Dendritic cell treated with granulocyte-macrophage colony-stimulating factor and Interleukin-4, amounts not matched to agents 40 ng/mL and 50 ng/mL, for 4 days (primary cell): Measurements from ENCODE around the gene SH3BP2.

Experiments used
- H3K27ac Mint-ChIP-seq: one replicate; pipeline ENCODE4 v1.8.0; 2022; ENCODE audit warnings: mild to moderate bottlenecking, mixed read lengths
- H3K27me3 Mint-ChIP-seq: one replicate; pipeline ENCODE4 v1.8.0; 2022; ENCODE audit warnings: mild to moderate bottlenecking, mixed read lengths
- H3K36me3 Mint-ChIP-seq: one replicate; pipeline ENCODE4 v1.8.0; 2022; ENCODE audit warnings: low read depth, mixed read lengths
- H3K4me1 Mint-ChIP-seq: one replicate; pipeline ENCODE4 v1.8.0; 2022; ENCODE audit warnings: low read depth, mixed read lengths
- H3K4me3 Mint-ChIP-seq: one replicate; pipeline ENCODE4 v1.8.0; 2022; ENCODE audit warnings: mild to moderate bottlenecking, moderate library complexity, mixed read lengths
- H3K9me3 Mint-ChIP-seq: one replicate; pipeline ENCODE4 v1.8.0; 2022; ENCODE audit warnings: mixed read lengths
- intact Hi-C: fragments of 100-400 bp; cut with micrococcal nuclease; formaldehyde crosslinking; loops from one replicate; pipeline ENCODE4 v1.15.0; 2022

The SH3BP2 gene

DNA sequence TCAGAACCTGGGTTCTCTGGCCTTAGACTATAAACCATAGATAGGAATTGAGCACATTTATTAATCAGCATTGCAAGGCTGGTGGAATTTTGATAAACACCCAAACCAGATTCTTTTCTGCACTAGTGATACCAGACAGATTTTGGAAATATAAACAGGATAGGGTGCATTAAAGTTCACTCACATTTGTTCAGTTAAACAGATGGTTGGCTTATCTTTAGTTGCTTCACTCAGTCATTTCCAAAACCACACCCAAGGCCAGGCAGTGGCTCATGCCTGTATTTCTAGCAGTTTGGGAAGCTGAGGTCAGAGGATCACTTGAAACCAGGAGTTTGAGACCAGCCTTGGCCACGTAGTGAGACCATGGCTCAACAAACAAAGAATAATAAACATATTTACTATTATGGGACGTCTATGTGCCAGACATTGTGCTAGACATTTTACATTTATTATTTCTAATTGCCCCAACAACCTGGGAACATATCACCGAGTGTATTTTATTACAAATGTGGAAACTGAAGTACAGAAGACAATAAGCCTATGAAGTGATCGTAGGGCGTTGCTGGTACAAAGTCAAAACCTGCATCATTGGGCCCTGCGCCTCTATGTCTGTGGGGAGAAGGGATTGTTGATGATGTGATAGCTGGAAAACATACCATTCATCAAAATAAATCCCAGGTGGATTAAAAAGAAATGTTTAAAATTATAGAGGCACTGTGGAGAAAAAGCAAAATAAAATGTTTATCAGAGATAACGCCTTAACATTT lies 65.7 kb downstream of the SH3BP2 start:
- intact Hi-C loops, result no loop called here
- Mint-ChIP-seq H3K4me1 (peaks cover 64% of the 10 kb centered on the region), H3K36me3 (peaks cover 45% of the 10 kb centered on the region), H3K27ac (no peak overlapping the region), H3K27me3 (no peaks in the 10 kb centered on the region), H3K9me3 (no peaks in the 10 kb centered on the region), H3K4me3 (no peak overlapping the region)

DNA sequence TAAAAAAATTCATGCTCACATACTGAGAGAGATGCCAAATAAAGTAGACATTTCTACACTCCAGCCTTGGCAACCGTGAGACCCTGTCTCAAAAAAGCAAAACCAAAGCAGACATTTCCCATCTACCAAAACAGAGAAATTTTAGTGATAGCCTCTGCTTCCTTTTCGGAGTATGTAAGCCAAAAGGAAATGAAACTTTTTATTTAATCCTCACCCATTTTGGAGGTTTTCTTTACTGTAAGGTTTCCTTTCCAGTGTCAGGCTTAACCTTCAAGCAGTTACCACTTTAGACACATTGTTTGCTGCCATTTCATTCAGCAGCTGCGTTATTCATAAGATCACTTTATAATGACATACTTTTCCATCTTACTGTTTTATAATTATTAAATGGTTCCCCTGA lies 66.6 kb downstream of the SH3BP2 start:
- H3K27ac Mint-ChIP-seq, result peak overlapping the region; percentile 60
- H3K9me3 Mint-ChIP-seq, result no peaks in the 10 kb centered on the region
- H3K36me3 Mint-ChIP-seq, result peaks cover 37% of the 10 kb centered on the region
- intact Hi-C loops, result no loop called here
- no peaks in the 10 kb centered on the region for H3K27me3 Mint-ChIP-seq
- no peak overlapping the region for H3K4me3 Mint-ChIP-seq
- peaks cover 64% of the 10 kb centered on the region for H3K4me1 Mint-ChIP-seq

DNA sequence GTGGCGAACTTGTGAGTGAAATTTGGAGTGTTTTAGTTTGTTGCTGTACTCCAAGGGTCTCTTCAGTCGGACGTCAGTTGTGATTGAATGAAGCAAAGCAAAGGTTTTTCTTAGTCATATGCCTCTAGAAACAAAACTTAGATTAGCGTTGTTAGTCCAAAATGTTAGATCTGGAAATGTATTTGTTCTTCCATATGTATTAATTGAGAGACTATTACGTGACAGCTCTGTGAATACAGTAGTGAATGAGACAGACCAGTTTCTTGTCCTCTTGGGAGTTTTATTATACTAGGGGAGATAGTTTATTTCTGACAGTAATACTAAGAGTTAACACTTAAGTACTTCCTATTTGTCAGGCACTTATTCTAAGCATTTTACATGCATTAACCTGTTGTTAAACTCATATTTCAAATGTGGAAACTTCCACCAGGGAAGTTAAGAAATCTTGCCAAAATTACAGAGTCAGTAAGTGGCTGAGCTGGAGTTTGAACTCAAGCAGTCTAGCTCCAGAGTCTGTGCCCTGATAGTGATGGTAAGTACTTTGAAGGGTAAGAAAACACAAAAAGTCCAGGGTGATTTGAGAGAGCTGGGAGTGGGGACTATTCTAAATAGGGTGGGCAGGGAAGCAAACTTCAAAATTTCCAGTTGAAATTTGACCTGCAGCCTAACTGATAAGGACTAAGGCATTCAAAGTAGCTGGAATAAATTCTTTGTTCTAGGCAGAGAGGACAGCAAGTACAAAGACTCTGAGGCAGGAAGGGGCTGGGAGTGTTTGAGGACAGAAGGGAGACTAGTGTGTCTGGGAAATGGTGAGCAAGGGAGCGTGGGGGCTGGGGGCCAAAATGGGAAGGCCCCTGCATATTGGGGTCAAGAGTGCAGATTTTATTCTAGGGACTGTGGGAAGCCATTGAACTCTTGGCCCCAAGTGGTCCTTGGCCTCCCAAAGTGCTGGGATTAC lies 67.8 kb downstream of the SH3BP2 start:
- Mint-ChIP-seq H3K4me3 (peak overlapping the region; percentile 32), H3K36me3 (peaks cover 25% of the 10 kb centered on the region), H3K27me3 (no peaks in the 10 kb centered on the region), H3K9me3 (no peaks in the 10 kb centered on the region), H3K4me1 (peaks cover 69% of the 10 kb centered on the region), H3K27ac (peak overlapping the region; percentile 66)
- intact Hi-C loops, result no loop called here

DNA sequence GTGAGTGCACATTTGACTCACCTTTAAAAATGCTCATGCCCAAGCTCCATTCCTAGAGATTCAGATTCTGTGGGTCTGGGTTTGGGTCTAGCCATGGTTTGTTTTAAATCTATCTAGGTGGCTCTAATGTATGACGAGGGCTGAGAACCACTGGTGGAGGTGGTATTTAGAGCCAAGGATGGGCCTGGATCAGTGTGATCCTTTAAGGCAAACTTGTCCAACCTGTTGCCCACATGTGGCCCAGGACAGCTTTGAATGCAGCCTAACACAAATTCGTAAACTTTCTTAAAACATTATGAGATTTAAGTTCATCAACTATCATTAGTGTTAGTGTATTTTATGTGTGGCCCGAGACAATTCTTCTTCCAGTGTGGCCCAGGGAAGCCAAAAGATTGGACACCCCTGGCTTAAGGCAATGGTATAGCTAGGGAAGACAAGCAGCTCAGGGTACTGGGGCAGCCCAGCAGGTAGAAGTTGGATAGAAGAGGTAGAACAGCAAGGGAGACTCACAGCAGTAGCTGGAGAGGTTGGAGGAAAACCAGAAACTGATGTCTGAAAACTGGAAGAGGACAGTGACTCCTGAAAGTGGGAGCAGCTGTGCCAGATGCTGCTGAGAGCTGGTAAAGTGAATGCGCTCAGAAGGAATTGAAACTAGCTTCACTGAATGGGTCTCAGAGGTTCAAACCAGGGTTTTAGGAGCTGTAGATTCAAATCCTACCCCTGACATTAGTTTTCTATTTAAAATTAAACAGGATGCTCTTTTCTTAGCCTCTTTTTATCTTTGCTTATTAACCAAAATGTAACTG lies 68.9 kb downstream of the SH3BP2 start:
- Mint-ChIP-seq H3K4me1 (peaks cover 79% of the 10 kb centered on the region), H3K9me3 (no peaks in the 10 kb centered on the region)

DNA sequence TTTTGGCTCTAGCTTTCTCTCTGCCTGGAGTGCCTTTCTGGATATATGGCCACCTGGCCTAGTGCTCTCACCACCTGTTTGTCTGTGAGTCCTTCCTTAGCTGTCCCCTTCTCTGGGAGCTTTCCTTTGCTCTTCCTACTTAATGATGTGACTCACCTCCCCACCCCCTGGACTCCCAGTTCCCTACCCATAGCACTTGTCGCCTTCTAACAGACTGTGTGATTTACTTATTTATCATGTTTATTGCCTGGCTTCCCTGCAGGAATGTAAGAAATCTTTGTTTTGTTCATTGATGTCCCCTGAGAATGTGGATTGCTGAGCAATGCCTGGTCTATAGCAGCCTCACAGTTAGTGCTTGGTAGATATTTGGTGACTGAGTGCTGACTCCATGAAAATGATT lies 69.6 kb downstream of the SH3BP2 start:
- H3K27ac Mint-ChIP-seq, result peak overlapping the region; percentile 66
- H3K9me3 Mint-ChIP-seq, result no peaks in the 10 kb centered on the region

More for the DNA sequence above, 68.9 kb downstream of the SH3BP2 start:
- Mint-ChIP-seq H3K36me3 (peaks cover 19% of the 10 kb centered on the region), H3K4me3 (no peak overlapping the region), H3K27me3 (no peaks in the 10 kb centered on the region), H3K27ac (peak overlapping the region; percentile 66)
- intact Hi-C loops, result no loop called here

DNA sequence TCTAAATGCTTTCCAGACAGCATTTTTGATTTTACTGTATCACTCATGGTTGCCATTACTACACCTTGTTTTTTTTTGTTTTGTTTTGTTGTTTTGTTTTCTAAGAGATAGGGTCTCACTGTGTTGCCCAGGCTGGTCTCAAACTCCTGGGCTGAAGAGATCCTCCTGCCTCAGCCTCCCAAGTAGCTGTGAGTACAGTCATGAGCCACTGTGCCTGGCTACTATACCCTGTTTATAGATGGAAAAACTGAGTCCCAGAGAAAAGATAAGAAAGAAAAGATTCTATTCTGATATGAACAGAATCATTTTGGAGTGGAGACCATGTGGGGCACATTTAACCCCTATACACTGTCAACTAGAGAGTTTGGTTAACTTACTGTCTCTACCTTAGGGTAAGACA lies 70.8 kb downstream of the SH3BP2 start:
- no peak overlapping the region for H3K4me3 Mint-ChIP-seq
- intact Hi-C loops, result no loop called here
- no peaks in the 10 kb centered on the region for H3K27me3 Mint-ChIP-seq
- no peaks in the 10 kb centered on the region for H3K9me3 Mint-ChIP-seq
- peaks cover 22% of the 10 kb centered on the region for H3K36me3 Mint-ChIP-seq
- peak overlapping the region; percentile 41 for H3K27ac Mint-ChIP-seq
- peaks cover 83% of the 10 kb centered on the region for H3K4me1 Mint-ChIP-seq

More for the DNA sequence above, 69.6 kb downstream of the SH3BP2 start:
- Mint-ChIP-seq H3K27me3 (no peaks in the 10 kb centered on the region), H3K36me3 (peaks cover 14% of the 10 kb centered on the region), H3K4me3 (no peak overlapping the region), H3K4me1 (peaks cover 82% of the 10 kb centered on the region)
- intact Hi-C loops, result no loop called here

DNA sequence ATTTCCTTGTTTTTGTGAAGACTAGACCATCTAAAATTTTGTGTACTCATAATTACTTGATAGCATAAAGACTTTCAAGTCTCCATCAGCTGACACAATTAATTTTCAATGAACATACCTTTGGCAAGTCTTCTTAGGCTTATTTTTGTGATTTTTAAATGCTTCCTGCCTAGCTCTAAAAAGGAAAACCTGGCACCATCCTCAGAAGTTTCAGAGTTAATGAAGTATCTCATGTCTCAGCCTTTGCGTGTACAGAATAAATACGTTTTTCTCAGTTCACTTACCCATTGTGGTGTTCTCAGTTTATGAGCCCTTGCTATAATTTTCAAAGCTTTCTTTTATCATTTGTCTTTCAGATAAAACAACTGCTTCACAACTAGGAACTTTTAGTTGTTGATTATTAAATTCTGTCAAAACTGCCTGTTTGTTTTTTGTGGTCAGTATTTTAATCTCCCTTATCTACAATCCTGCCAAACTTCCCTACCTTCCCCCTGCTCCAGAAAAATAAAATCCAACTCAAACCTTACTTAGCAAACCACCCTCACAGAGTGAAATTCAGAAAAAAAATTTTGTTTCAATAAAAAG lies 72.4 kb downstream of the SH3BP2 start:
- Mint-ChIP-seq H3K4me1 (peaks cover 91% of the 10 kb centered on the region), H3K9me3 (no peaks in the 10 kb centered on the region), H3K4me3 (no peak overlapping the region), H3K36me3 (peaks cover 19% of the 10 kb centered on the region), H3K27me3 (no peaks in the 10 kb centered on the region), H3K27ac (no peak overlapping the region)
- intact Hi-C loops, result no loop called here

DNA sequence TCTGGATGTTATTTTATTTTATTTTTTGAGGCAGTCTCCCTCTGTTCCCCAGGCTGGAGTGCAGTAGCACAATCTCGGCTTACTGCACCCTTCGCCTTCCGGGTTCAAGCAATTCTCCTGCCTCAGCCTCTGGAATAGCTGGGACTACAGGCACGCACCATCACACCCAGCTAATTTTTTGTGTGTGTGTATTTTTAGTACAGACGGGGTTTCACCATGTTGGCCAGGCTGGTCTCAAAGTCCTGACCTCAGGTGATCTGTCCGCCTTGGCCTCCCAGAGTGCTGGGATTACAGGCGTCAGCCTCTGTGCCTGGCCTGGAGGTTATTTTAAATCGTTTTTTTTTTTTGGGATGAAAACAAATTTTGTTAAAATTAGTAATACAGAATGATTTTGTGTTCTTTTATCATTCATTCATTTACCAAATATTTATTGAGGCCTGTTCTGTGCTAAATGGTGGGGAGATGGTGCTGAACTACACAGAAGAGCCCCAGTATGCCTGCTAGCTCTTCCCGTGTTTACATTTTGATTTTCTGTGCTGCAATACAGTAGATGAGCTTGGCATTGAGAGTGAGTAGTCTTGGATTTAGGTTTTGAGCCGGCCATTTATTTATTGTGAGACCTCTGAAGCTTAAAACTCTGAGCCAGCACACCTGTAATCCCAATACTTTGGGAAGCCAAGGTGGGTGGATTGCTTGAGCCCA lies 73.4 kb downstream of the SH3BP2 start:
- peaks cover 18% of the 10 kb centered on the region for H3K36me3 Mint-ChIP-seq
- no peaks in the 10 kb centered on the region for H3K9me3 Mint-ChIP-seq
- peaks cover 86% of the 10 kb centered on the region for H3K4me1 Mint-ChIP-seq
- H3K27me3 Mint-ChIP-seq, result no peaks in the 10 kb centered on the region
- no peak overlapping the region for H3K4me3 Mint-ChIP-seq
- intact Hi-C loops, result no loop called here
- no peak overlapping the region for H3K27ac Mint-ChIP-seq

DNA sequence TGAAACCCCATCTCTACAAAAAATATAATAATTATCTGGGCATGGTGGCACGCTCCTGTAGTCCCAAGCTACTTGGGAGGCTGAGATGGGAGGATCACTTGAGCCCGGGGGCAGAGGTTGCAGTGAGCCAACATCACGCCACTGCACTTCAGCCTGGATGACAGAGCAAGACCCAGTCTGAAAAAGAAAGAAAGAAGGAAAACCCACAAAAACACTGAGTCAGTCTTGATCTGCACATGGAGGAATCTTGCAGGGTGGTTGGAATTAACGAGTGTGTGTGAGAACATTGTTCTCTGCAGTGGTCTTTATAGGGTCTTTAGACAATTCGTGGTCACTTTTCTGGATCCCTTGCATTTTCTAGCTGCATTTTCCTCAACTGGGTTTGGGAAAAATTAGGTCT lies 74.0 kb downstream of the SH3BP2 start:
- Mint-ChIP-seq H3K4me1 (peaks cover 86% of the 10 kb centered on the region), H3K27me3 (no peaks in the 10 kb centered on the region), H3K36me3 (peaks cover 18% of the 10 kb centered on the region), H3K27ac (no peak overlapping the region), H3K4me3 (no peak overlapping the region), H3K9me3 (no peaks in the 10 kb centered on the region)
- intact Hi-C loops, result no loop called here

DNA sequence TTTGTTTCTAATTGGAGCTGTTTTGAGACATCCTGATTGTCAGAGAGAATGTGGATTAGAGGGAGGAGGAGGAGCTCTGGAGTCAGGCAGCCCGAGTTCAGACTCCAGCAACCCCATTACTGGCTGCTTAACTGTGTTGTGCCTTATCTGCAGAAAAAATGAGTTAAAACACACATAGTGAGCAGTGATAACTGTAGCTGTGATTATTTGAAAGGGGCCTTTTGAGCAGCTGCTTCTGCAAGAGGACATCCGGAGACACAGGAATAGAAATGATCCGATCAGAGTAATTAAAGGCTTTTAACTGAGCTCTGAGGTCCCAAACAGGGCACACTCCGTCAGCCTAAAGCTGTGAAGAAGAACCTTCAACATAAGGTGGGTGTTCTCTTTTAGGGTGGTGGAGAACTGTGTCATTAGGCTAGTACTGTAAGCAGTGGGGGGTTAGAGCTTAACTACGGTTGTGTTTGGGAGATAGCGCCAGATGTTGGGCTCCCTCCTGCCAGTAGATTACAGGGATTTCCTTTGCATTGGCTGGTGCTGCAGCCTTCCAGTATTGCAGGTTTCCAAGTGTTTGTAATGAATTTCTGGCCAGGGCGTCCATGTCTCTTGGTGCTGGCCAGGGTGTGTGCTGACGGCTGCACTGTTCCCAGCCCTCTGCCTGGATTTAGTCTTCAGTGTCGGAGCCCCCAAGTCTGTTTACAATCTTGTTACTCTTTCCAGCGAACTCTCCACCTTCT lies 75.0 kb downstream of the SH3BP2 start:
- Mint-ChIP-seq H3K27me3 (no peaks in the 10 kb centered on the region), H3K36me3 (peaks cover 18% of the 10 kb centered on the region), H3K9me3 (no peaks in the 10 kb centered on the region), H3K4me1 (peaks cover 78% of the 10 kb centered on the region), H3K4me3 (no peak overlapping the region), H3K27ac (no peak overlapping the region)
- intact Hi-C loops, result no loop called here

DNA sequence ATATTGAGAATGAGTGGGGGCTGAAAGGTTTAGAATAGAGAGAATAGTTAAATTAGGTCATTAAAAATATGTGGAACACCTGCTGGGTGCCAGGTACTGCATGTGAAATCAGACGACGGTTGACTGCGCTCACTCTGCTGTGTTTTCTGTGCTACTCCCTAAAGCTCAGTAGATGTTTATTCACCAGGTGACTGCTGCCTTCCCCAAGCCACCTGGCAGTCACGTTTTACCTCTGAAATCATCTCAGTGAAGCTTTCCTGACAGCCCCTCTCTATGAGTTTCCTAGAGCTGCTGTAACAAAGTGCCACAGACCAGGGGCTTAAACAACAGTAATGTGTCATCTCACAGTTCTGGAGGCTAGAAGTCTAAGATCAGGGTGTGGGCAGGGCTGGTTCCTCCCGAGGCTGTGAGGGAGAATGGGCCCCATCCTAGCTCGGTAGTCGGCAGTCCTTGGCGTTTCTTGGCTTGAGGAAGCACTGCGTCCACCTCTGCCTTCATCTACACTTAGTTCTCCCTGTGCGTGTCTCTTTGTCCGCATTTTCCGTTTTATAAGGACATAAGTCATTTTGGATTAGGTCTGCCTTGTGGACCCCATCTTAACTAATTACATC lies 76.1 kb downstream of the SH3BP2 start:
- H3K27ac Mint-ChIP-seq, result no peak overlapping the region

DNA sequence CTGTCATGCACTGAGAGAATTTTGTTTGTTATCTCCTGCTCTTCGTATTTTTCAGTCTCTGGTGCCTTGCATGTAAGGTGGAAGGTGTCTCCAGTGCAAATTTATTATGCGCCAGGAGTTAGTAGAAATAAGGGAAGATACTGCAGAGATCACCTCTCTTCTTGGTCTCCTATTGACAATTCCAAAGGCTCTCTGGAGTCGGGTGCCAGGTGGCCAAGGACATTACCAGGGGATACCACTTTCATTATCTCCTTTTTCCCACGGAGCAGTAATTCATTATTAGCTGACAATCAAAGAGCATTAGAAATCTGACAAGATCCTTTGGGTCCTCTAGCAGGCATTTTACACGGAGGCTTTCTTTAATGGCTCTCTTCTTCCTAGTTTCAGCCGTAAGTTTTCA lies 76.8 kb downstream of the SH3BP2 start:
- Mint-ChIP-seq H3K27ac (no peak overlapping the region), H3K27me3 (no peaks in the 10 kb centered on the region), H3K4me1 (peaks cover 66% of the 10 kb centered on the region), H3K4me3 (no peak overlapping the region), H3K36me3 (peaks cover 18% of the 10 kb centered on the region), H3K9me3 (no peaks in the 10 kb centered on the region)
- intact Hi-C loops, result no loop called here

More for the DNA sequence above, 76.1 kb downstream of the SH3BP2 start:
- Mint-ChIP-seq H3K9me3 (no peaks in the 10 kb centered on the region), H3K36me3 (peaks cover 18% of the 10 kb centered on the region), H3K4me1 (peaks cover 70% of the 10 kb centered on the region), H3K4me3 (no peak overlapping the region), H3K27me3 (no peaks in the 10 kb centered on the region)
- intact Hi-C loops, result no loop called here
